ENCODE results near the gene RMND5A. TPM values are rescaled to one million over a fixed set of nuclear protein-coding genes. Genes with fewer than 3 reads are reported as not detected.

The RMND5A gene
- total RNA-seq, 2 donors from 2014 or later, result 27.4 to 28.5 TPM

DNA sequence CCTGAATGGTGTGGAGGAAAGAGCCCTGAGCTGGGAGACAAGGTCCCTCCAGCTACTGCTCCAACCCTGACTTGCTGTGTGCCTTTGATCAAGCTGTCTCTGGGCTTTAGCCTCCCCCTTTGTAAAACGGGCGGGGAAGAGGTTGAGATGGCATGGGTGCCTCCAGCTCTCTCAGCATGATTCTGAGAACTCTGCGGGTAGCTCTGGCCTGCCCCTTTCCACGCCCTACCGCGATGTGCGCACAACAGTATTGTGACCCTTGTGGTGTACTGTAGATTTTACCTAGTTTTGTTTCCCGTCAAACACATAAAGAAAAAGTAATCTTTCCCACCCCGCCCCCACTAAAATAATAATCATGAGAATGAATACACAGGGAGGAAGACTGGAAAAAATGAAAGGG lies 65.4 kb downstream of the RMND5A start:
- Histone ChIP-seq H3K27ac (no peak overlapping the region), H3K27me3 (peaks cover 0 to 11% of the 10 kb centered on the region in 2 donors), H3K36me3 (replicated peaks in 1 of 2; ENCODE audit: insufficient read depth in 1 of 2, low read depth in 2 of 2) (no peaks in the 10 kb centered on the region), H3K4me1 (peaks cover 18% of the 10 kb centered on the region), H3K9me3 (no peaks in the 10 kb centered on the region), H3K4me3 (no peak overlapping the region)
- DNase-seq, result no peak
- TF ChIP-seq POLR2A (IDR thresholded peaks at IDR 0.05), result no peak
- TF ChIP-seq, protein P1, sequence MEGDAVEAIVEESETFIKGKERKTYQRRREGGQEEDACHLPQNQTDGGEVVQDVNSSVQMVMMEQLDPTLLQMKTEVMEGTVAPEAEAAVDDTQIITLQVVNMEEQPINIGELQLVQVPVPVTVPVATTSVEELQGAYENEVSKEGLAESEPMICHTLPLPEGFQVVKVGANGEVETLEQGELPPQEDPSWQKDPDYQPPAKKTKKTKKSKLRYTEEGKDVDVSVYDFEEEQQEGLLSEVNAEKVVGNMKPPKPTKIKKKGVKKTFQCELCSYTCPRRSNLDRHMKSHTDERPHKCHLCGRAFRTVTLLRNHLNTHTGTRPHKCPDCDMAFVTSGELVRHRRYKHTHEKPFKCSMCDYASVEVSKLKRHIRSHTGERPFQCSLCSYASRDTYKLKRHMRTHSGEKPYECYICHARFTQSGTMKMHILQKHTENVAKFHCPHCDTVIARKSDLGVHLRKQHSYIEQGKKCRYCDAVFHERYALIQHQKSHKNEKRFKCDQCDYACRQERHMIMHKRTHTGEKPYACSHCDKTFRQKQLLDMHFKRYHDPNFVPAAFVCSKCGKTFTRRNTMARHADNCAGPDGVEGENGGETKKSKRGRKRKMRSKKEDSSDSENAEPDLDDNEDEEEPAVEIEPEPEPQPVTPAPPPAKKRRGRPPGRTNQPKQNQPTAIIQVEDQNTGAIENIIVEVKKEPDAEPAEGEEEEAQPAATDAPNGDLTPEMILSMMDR (IDR thresholded peaks at IDR 0.05), result no peak
- no peak for ATAC-seq
- intact Hi-C loops (cut with DNase I), result no loop called here
- WGBS, 2 donors, result 84 to 85% methylated on average over 9 of the region's 9 CpGs

DNA sequence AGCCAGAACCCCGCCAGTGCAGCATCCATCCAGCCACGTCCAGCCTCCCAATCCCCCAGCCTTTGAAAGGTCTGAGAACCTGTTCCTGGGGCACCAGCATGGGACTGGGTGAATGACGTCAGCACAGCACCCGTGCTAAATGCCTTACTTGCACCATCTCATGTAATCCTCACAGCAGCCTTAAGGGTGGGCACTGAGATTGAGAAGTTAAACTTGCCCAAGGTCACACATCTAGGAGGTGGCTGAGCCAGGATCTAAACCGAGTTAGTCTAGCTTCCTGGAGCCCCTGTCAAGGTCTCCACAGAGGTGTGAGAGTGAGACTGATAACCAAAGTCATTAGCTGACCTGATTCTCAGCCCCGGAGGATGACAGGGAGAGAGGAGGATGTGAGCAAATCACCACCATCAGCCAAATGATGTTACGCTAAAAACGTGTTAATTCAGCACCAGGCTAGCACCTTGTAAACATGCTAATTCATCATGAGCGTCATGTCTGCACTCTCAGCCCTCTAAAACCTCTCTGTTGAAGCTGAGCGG lies 66.0 kb downstream of the RMND5A start:
- no peak for DNase-seq
- peaks cover 0 to 15% of the 10 kb centered on the region in 2 donors for H3K27me3 ChIP-seq
- no peak overlapping the region for H3K4me3 ChIP-seq
- H3K9me3 ChIP-seq, result no peaks in the 10 kb centered on the region
- H3K27ac ChIP-seq, result no peak overlapping the region
- intact Hi-C loops (cut with DNase I), result no loop called here
- WGBS, 2 donors, result 41 to 49% methylated on average over 10 of the region's 10 CpGs
- no peak for ATAC-seq
- H3K36me3 ChIP-seq (replicated peaks in 1 of 2; ENCODE audit: insufficient read depth in 1 of 2, low read depth in 2 of 2), result no peaks in the 10 kb centered on the region
- no peak for TF ChIP-seq POLR2A (IDR thresholded peaks at IDR 0.05)
- TF ChIP-seq, protein P1 (IDR thresholded peaks at IDR 0.05), result no peak
- peaks cover 22% of the 10 kb centered on the region for H3K4me1 ChIP-seq

DNA sequence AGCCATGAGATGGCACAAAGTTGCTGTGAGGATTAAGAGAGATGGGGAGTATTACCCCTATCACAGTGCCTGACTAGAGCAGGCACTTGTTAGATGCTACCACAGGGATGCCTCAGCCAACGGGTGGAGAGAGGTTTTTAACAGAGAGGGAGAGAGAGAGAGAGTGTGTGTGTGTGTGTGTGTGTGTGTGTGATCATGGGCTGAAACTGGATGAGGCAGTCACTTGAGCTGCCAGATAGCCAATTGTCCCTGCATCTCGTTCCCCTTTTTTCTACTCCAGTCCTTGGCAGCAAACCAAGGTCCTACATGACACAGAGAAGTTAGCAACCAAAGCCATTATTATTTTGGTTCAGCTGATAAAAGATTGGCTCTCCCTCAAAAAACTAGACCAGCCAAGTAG lies 67.6 kb downstream of the RMND5A start:
- ATAC-seq (no peak), DNase-seq (peak in 1 of 4 donors; percentile 47)
- Histone ChIP-seq H3K4me1 (peaks cover 28% of the 10 kb centered on the region), H3K27me3 (peaks cover 0 to 22% of the 10 kb centered on the region in 2 donors), H3K27ac (no peak overlapping the region), H3K36me3 (replicated peaks in 1 of 2; ENCODE audit: insufficient read depth in 1 of 2, low read depth in 2 of 2) (no peaks in the 10 kb centered on the region), H3K9me3 (no peaks in the 10 kb centered on the region), H3K4me3 (no peak overlapping the region)
- no peak for TF ChIP-seq POLR2A (IDR thresholded peaks at IDR 0.05)
- TF ChIP-seq, protein P1 (IDR thresholded peaks at IDR 0.05), result no peak
- intact Hi-C loops (cut with DNase I), result no loop called here
- 2% methylated on average over 2 of the region's 2 CpGs for WGBS, 2 donors

DNA sequence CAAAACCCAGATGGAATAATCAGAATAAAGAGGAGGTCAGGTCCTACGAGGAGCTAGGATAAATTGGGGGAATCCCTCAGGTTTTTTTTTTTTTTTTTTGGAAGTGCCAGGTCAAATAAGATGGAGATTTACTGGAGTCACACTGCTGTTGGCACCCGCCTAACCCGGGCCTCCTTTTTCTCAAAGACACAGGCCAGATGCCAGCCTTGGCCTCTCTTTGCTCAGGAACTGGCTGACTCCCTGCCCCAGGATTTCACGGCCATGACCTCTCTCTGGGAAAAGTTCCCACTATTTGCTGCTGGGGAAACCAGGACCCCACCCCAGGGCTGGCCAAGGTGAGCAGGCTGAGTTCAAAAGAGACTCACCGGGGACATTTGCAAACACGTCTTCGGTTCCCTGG lies 68.1 kb downstream of the RMND5A start:
- Histone ChIP-seq H3K27me3 (peaks cover 0 to 22% of the 10 kb centered on the region in 2 donors), H3K4me1 (peaks cover 28% of the 10 kb centered on the region), H3K4me3 (no peak overlapping the region), H3K9me3 (no peaks in the 10 kb centered on the region), H3K27ac (no peak overlapping the region), H3K36me3 (replicated peaks in 1 of 2; ENCODE audit: insufficient read depth in 1 of 2, low read depth in 2 of 2) (no peaks in the 10 kb centered on the region)
- intact Hi-C loops (cut with DNase I), result no loop called here
- ATAC-seq (no peak), DNase-seq (peak in 1 of 4 donors; percentile 23)
- TF ChIP-seq, protein P1 (IDR thresholded peaks at IDR 0.05), result no peak
- no peak for TF ChIP-seq POLR2A (IDR thresholded peaks at IDR 0.05)
- 39 to 44% methylated on average over 7 of the region's 7 CpGs for WGBS, 2 donors

Measured in body of pancreas (tissue), 4 donors.